GM19468 (cell line): ENCODE data around the gene ERAP2.

Experiments
- ATAC-seq: cut with Tn5 transposase; IDR thresholded peaks from one replicate; pipeline ENCODE4 v1.9.1; 2021; ENCODE audit warnings: mild to moderate bottlenecking, moderate library complexity, moderate number of reproducible peaks; ENCODE audit not compliant: unreplicated experiment; ENCODE audit errors: extremely low read depth

The ERAP2 gene

DNA sequence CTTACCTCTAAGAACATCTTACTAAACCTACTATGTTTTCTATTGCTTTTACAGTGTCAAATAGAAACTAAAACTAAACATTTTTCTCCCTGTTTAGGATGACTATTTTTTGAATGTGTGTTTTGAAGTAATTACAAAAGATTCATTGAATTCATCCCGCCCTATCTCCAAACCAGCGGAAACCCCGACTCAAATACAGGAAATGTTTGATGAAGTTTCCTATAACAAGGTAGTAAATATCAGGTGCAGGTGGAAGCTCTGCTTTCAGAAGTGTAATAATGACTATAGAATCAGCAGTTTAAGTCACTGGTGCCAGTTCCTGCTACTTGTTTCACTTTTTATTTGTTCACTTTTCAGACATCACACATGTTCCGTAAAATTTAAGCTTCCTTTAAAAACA, 20.0 kb downstream of the ERAP2 start:
- ATAC-seq: peak; percentile 25

DNA sequence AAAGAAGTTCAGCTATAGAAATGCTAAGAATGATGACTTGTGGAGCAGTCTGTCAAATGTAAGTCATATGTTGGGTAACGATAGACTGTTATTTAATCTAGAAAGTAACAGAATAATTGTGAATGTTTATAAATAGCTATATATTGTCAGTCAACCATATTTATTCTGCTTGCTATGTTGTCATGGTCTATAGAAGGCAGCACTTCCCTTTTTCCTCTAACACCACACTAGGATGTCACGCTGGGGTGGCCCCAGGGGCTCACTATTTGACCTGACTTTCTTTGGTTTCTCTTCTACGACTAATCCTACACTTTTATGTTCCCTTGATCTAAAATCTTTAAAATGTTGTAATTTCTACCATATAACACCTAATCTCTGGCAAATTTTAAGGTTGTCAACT, 20.5 kb downstream of the ERAP2 start:
- ATAC-seq: peak; percentile 78

DNA sequence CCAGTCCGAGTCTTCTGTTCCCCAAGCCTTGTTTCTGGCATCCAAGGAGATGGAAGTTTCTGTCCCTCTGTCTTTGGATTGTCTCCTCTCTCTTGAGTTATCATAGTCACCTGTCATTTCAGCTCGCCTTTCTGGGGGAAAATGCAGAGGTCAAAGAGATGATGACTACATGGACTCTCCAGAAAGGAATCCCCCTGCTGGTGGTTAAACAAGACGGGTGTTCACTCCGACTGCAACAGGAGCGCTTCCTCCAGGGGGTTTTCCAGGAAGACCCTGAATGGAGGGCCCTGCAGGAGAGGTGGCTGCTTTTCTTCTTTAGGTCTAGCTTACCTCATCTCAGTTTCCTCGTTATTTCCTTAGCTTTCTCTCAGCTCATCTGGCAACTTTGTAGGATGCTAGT, 25.1 kb downstream of the ERAP2 start:
- ATAC-seq: no peak

DNA sequence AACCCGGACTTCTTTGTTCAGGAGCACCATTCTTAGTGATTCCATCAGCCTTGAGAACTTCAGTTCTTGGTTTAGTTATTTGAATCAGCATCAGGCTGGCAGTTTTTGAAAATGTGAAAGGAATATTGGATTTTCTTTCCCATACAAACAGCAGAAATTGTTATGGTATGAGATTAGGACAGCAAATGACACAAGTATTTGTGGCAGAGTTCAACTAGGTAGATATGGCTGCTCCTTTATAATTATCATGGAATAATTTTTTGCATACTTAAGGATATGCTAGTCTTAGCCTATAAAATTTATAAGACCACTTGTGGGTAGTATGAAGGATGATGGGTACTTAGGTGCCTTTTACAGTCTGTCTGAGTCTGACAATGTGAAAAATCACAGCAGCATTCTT, 25.5 kb downstream of the ERAP2 start:
- no peak for ATAC-seq

DNA sequence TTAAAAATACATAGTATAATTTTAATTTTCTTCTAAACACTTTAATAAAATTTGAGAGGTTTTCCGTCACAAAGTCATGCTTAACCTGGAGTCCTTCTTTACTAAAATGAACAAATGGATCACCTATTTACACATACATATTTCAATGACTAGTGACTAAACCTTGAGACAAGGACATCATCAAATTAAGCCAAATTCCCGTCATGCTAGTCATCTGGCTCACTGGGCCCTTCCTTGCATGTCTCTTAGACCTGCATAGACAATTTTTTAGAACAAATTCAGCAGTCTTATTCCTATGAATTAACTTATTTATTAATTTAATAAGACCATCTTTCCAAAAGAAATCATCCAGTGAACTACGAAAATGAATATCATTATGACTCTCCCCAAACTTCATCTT, 26.6 kb downstream of the ERAP2 start:
- ATAC-seq: no peak

DNA sequence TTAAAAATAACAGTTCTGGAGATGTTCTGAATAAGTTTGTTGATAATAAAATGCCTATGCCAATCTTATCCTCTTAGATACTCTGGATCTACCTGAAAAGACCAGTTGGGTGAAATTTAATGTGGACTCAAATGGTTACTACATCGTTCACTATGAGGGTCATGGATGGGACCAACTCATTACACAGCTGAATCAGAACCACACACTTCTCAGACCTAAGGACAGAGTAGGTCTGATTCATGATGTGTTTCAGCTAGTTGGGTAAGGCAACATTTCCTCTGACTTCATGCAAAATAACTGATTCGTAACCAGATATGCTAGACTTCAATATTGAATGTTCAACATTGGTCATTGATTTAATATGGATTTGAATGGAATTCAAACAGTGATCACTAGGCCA, 27.0 kb downstream of the ERAP2 start:
- ATAC-seq: no peak

DNA sequence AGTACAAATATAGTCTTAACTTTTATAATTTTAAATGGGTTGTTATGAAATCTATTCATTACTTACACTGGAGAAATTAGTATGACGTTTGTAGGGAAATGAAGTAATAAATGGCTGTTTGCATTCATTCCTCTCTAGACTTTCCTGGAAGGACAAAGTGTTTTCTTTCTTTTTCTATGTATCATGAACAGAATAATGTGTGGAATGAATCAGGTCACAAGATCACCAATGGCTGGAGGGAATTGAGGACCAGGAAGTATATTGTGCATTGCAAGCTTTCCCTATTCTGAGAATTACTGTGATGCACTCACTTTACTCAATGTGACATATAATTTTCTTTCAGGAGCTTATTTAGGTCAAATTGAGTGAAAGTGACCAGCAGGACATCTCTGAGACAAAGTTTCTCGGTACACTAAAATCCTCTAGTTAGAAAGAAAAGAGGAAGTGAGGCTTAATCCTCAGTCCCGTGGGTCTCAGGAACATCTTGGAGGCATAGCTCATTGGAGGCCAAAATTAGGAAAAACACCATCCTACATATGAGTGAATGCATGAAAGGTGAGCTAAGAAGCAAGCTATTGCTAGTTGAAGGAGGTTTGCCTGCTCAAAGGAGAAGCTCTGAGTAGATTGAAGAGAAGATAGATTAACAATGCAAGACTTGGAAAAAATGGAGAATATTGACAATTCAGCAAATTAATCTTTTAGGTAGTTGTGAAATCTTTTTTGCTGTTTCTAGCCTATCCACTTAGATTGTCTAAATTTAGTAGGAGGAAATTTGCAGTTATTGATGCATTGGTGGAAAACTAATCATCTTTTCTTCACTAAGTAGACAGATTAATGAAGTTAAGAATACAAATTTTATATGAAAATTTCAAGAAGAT, 28.0 kb downstream of the ERAP2 start:
- no peak for ATAC-seq

DNA sequence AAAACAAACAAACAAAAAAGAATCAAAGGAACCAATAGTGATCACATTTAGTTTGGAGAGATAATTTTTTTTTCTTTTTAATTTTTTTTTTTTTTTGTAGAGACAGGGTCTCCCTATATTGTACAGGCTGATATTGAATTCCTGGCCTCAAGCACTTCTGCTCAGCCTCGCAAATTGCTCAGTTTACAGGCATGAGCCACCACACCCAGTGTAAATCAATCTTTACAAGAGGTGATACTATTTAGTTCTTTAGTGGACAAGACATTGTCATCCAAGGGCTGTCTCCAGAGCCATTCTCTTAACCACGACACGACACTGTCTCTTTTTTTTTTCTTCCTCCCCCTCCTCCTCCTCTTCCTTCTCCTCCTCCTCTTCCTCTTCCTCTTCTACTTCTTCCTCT, 29.6 kb downstream of the ERAP2 start:
- no peak for ATAC-seq

DNA sequence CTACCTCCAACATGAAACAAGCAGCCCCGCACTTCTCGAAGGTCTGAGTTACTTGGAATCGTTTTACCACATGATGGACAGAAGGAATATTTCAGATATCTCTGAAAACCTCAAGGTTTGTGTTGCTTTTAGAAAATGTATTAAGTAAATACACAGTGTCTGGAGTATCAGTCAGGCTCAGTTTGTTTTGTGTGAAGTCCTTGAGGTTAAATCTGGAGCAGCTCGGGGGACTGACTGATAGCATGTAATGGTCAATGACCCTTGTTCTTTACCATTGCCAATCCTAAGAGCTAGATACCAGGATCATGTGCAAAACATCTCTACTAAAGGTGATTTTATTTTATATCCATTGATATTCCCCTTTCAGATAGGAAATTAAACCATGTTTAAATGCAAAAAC, 32.7 kb downstream of the ERAP2 start:
- no peak for ATAC-seq

DNA sequence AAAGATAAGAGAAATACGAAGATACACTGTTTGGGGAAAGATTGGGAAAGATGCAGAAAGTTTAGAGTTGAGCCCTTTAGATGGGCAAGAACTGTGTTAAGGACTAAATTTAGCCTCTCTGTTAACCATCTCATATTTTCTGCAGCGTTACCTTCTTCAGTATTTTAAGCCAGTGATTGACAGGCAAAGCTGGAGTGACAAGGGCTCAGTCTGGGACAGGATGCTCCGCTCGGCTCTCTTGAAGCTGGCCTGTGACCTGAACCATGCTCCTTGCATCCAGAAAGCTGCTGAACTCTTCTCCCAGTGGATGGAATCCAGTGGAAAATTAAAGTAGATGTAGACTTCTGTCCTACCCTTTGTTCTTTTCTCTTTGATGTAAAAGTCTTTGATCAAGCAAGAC, 33.1 kb downstream of the ERAP2 start:
- no peak for ATAC-seq

DNA sequence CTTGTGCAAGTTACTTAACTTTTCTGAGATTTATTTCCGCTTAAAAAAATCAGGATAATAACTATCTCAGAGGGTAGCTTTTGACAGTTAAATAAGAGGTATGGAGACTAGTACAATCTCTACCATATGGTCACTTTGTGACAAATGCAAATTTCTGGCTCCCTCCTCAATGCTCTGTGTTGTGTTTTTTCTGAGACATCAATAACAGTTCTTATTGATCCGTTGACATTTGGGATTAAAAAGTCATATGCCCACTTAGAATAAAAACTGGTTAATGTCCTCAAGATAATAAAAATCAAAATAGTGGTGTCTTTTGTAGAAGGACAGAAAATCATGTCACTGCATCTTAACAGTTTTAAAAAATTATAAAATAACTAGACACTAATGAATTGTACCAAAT, 34.8 kb downstream of the ERAP2 start:
- no peak for ATAC-seq

DNA sequence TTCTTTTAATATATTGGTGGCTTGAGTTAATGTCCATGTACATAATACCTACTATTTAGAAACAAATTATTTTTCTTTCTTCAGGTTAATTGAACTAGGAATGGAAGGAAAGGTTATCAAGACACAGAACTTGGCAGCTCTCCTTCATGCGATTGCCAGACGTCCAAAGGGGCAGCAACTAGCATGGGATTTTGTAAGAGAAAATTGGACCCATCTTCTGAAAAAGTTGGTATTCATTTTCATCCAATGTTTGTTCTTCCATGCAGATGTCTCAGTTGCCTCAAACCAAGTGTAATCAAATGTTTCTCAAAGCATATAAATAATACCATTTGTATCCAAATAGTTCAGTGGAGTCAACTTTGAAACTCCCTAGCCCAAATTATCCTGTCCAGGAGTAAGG, 36.9 kb downstream of the ERAP2 start:
- no peak for ATAC-seq

DNA sequence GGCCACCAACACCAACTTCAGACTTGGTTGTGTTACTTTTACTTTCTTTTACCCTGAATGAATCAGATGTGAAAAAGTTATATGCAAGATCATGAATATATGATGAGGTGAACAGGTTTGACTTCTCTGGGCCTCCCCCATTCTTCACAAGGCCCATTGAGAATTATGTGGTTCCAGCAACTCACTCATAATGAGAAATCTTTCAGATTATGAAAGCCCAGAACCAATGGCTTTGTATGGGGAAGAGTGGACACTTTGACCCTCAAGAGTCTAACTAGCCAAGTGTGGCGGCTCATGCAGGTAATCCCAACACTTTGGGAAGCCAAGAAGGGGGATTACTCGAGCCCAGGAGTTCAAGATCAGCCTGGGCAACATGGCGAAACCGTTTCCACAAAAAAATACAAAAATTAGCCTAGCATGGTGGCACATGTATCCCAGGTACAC, 43.5 kb downstream of the ERAP2 start:
- ATAC-seq: peak; percentile 36

DNA sequence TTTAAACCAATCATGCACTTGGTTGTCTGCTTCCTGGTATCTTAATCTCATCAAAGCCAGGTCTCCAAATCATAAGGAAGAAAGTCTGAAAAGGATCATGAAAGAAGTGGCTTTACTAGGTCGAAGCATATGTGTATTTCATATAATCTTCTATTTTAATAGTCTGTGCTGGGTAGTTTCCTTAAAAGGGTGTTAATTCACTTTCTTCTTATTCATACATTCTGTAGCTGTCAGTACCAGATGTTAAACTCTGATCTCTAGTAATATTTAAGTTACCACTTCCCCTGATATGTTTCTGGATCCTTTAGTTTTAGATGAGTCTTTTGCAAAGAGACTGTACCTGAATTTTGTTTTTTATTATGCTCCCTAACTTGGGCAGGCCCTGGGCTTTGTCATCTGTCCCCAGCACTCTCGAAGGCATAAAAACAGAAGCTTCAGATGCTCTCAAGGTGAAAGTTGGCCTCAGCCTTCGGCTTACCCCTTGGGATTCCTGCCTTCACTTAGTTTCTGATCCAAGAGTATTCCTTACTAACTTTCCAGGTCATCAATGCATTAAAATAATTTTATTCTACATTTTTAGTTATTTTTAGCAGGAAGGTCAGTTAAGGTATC, 44.5 kb downstream of the ERAP2 start:
- no peak for ATAC-seq

DNA sequence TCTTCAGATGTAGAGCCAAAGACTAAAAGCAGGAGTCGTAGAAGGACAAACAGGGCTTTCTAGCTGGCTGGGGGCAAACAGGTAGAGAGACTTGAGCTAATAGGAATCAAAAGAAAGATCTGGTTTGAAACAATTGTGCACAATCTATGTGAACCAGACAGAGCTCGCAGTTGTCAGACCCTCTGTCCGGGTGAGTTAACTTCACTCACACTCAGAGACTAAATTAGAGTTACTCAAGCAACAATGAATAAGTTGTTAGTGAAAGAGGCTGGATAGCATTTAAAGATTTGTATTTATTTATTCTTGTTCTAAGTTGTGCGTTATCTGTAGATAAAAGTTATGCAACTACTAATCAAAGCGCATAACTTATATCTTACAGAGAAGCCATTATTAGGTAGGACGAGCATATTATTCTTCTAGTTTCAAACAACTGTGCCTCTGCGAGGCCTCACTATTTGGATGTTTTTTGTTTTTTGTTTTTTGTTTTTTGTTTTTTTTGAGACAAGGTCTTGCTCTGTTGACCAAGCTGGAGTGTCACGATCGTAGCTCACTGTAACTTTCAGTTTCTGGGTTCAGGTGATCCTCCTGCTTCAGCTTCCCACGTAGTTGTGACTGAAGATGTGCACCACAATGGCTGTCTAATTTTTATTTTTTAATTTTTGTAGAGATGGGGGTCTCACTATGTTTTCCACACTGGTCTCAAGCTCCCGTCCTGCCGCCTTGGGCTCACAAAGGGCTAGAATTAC, 46.4 kb downstream of the ERAP2 start:
- ATAC-seq: no peak

DNA sequence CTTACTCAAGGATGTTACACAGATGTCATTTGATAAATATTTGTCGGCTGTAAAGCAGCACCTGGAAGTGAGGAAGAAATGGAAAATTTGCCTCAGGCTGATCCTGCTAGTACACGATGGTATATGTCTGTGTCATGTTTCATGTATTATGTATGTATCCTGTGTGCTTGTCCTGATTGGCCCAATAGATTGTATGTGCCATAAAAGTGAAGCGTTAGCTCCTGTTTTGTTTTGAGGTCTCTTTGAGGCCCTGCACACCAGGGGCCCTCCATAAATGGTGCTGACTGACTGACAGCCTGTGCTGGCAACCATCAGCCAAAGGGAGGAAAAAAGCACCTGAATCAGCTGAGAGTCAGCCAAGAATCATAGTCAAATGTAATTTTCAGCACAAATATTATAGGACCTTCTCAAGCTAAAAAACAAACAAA, 47.7 kb downstream of the ERAP2 start:
- no peak for ATAC-seq

DNA sequence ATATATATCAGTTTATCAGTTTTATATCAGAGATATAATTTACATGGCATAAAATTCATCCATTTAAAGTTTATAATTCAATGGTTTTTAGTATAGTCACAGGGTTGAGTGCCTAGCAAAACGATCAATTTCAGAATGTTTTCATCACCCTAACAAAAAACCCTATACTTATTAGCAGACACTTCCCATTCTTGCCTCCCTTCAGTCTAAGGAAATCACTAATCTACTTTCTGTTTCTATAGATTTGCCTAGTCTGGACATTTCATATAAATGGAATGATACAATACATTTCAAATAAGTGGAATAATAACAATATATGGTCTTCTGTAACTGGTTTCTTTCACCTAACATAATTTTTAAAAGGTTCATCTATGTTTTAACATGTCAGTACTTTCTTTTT, 50.0 kb downstream of the ERAP2 start:
- no peak for ATAC-seq

DNA sequence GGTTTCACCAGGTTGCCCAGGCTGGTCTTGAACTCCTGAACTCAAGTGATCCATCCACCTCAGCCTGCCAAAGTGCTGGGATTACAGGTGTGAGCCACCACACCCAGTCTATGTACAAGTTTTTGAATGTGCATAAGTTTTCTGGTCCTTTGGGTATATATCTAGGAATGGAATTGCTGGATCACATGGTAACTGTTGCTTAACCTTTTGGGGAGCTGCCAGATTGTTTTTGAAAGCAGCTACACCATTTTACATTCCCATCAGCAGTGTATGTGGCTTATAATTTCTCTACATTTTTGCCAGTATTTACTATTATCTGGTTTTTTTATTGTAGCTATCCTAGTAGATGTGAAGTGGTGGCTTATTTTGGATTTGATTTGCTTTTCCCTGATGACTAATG, 50.7 kb downstream of the ERAP2 start:
- ATAC-seq: no peak

DNA sequence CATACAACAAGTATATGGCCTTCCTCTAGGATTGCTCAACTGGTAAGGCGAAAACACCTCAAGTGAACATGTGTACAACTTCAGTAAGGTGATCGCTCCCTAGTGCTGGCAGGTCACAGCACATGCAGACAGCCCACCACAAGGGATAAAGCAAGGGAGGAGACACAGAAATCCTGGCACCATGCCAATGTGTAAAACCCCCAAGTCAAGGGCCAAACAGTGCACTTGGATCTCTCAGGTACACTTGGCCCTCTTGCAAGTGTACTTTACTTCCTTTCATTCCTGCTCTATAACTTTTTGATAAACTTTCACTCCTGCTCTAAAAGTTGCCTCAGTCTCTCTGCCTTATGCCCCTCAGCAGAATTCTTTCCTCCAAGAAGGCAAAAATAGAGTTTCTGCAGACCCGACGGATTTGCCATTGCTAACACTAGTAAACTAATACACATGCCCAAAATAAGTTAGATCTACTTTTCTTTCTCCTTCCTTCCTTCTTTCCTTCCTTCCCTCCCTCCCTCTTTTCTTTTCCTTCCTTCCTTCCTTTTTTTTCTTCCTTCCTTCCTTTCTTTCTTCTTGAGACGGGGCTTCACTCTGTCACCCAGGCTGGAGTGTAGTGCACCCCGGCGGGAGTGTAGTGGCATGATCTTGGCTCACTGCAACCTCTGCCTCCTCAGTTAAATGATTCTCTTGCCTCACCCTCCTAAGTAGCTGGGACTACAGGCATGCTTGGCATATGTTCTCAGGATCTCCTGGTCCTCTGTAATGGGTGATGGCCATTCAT, 52.8 kb downstream of the ERAP2 start:
- ATAC-seq: no peak

DNA sequence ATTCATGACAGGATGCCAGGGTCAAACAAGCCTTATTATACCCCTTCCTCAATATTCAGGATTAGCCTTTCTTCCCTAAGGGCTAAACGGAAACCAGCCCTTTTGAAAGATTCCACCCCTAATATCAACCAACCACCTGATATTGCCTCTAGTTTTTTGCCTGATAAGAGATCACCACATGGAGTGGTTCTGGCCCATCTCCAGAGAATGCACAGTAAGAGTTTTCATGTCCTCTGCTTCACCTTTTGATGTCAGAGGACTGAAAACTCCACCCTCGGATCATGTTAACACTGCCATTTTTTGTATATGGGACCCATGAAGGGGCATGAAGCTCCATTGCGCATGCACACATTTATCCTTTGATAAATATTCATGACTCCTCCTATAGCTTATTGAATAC, 53.8 kb downstream of the ERAP2 start:
- ATAC-seq: no peak
